Measurements from ENCODE around the gene DNAJC12.
"Not testable (repeated sequence)": the region's sequence is repeated elsewhere in the genome, so short reads cannot be mapped to it uniquely, and the experiment has no call there.

The DNAJC12 gene

GRCh38 chr10:67763499-67764011 lies 74.4 kb downstream of the DNAJC12 start:
- DNase-seq (ENCODE audit: low read depth): no peak

GRCh38 chr10:67762567-67762966 lies 75.4 kb downstream of the DNAJC12 start:
- DNase-seq (ENCODE audit: low read depth): not testable (repeated sequence)

- no peak for DNase-seq (ENCODE audit: low read depth)
Measured at GRCh38 chr10:67760272-67760671, 77.7 kb downstream of the DNAJC12 start.
